Measurements from ENCODE around the gene TAOK1. TPM values are rescaled to one million over a fixed set of nuclear protein-coding genes. Genes with fewer than 3 reads are reported as not detected.

TAOK1 gene
- total RNA-seq, 4 donors from 2014 or later = 27.5 to 92.4 (median 43.6) TPM

- Histone ChIP-seq H3K36me3 (peaks cover 0 to 62% (median 29%) of the 10 kb centered on the region in 4 donors), H3K9me3 (no peaks in the 10 kb centered on the region), H3K27ac (no peak overlapping the region), H3K4me1 (no peaks in the 10 kb centered on the region), H3K4me3 (no peak overlapping the region), H3K27me3 (no peaks in the 10 kb centered on the region)
- in situ Hi-C loops (cut with MboI; ENCODE audit: low pct_ligation_motif_present in 1 of 4, low pct_unique_long_range_greater_than_20kb in 1 of 4, low sequenced_read_pairs in 3 of 4) = no loop called here
- WGBS, 2 donors (ENCODE audit: low coverage in 1 of 2) = 97 to 100% methylated on average over 1 of the region's 1 CpG
- TF ChIP-seq EP300 (IDR thresholded peaks at IDR 0.05; ENCODE audit: low read depth) = no peak
- TF ChIP-seq POLR2A (IDR thresholded peaks at IDR 0.05) = no peak
- TF ChIP-seq CTCF (IDR thresholded peaks at IDR 0.05) = no peak
- intact Hi-C loops (cut with DNase I; ENCODE audit: low total_unique reads) = no loop called here
- no peak for DNase-seq
Measured at GRCh38 chr17:29518359-29518758, 128.2 kb downstream of the TAOK1 start.

GRCh38 chr17:29524692-29525091 is 134.5 kb downstream of the TAOK1 start:
- Histone ChIP-seq H3K27me3 (no peaks in the 10 kb centered on the region), H3K27ac (no peak overlapping the region), H3K36me3 (peaks cover 0 to 49% (median 14%) of the 10 kb centered on the region in 4 donors), H3K4me1 (no peaks in the 10 kb centered on the region), H3K9me3 (no peaks in the 10 kb centered on the region), H3K4me3 (no peak overlapping the region)
- 94 to 96% methylated on average over 3 of the region's 3 CpGs for WGBS, 2 donors (ENCODE audit: low coverage in 1 of 2)
- in situ Hi-C loops (cut with MboI; ENCODE audit: low pct_ligation_motif_present in 1 of 4, low pct_unique_long_range_greater_than_20kb in 1 of 4, low sequenced_read_pairs in 3 of 4) (loop anchor here in 1 of 4 donors (25.0 kb wide), 1 partner anchor 162 kb away; no protein-coding TSS in a partner anchor), intact Hi-C loops (cut with DNase I; ENCODE audit: low total_unique reads) (no loop called here)
- no peak for TF ChIP-seq POLR2AphosphoS5 (IDR thresholded peaks at IDR 0.05)
- no peak for TF ChIP-seq POLR2A (IDR thresholded peaks at IDR 0.05)
- TF ChIP-seq CTCF (IDR thresholded peaks at IDR 0.05) = no peak
- no peak for TF ChIP-seq EP300 (IDR thresholded peaks at IDR 0.05; ENCODE audit: low read depth)
- DNase-seq = no peak

- peaks cover 0 to 50% (median 14%) of the 10 kb centered on the region in 4 donors for H3K36me3 ChIP-seq
- TF ChIP-seq EP300 (IDR thresholded peaks at IDR 0.05; ENCODE audit: low read depth) (no peak), CTCF (IDR thresholded peaks at IDR 0.05) (no peak), POLR2AphosphoS5 (IDR thresholded peaks at IDR 0.05) (no peak), POLR2A (IDR thresholded peaks at IDR 0.05) (no peak)
Measured at GRCh38 chr17:29526322-29526721, 136.2 kb downstream of the TAOK1 start.

DNA sequence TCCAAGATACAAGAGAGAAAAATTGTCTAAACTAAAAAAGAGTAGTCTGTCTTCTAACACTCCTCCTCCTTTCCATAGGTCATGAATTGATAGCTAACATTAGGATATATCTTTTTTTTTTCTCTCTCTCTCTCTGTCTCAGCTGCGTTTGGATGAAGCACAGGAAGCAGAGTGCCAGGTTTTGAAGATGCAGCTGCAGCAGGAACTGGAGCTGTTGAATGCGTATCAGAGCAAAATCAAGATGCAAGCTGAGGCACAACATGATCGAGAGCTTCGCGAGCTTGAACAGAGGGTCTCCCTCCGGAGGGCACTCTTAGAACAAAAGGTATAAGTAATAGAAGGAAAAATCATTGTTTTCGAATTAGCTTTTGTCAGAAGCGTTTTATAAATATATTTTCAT is 143.8 kb downstream of the TAOK1 start:
- in situ Hi-C loops (cut with MboI; ENCODE audit: low pct_ligation_motif_present in 1 of 4, low pct_unique_long_range_greater_than_20kb in 1 of 4, low sequenced_read_pairs in 3 of 4) (loop anchor here in 3 of 4 donors (10.0 to 25.0 kb wide), 3 partner anchors 159 to 172 kb away; no protein-coding TSS in a partner anchor), intact Hi-C loops (cut with DNase I; ENCODE audit: low total_unique reads) (no loop called here)
- 92 to 93% methylated on average over 8 of the region's 8 CpGs for WGBS, 2 donors (ENCODE audit: low coverage in 1 of 2)
- no peaks in the 10 kb centered on the region for H3K27me3 ChIP-seq
- no peaks in the 10 kb centered on the region for H3K9me3 ChIP-seq
- peaks cover 0 to 33% (median 14%) of the 10 kb centered on the region in 4 donors for H3K36me3 ChIP-seq
- TF ChIP-seq POLR2AphosphoS5 (IDR thresholded peaks at IDR 0.05) = no peak
- TF ChIP-seq POLR2A (IDR thresholded peaks at IDR 0.05) = no peak
- no peak for TF ChIP-seq CTCF (IDR thresholded peaks at IDR 0.05)
- TF ChIP-seq EP300 (IDR thresholded peaks at IDR 0.05; ENCODE audit: low read depth) = no peak
- no peak for DNase-seq
- H3K27ac ChIP-seq = no peak overlapping the region
- H3K4me1 ChIP-seq = no peaks in the 10 kb centered on the region
- no peak overlapping the region for H3K4me3 ChIP-seq

More at GRCh38 chr17:29526322-29526721, 136.2 kb downstream of the TAOK1 start:
- DNase-seq = no peak
- Histone ChIP-seq H3K27me3 (no peaks in the 10 kb centered on the region), H3K4me3 (no peak overlapping the region), H3K4me1 (no peaks in the 10 kb centered on the region), H3K27ac (no peak overlapping the region), H3K9me3 (no peaks in the 10 kb centered on the region)
- in situ Hi-C loops (cut with MboI; ENCODE audit: low pct_ligation_motif_present in 1 of 4, low pct_unique_long_range_greater_than_20kb in 1 of 4, low sequenced_read_pairs in 3 of 4) (loop anchor here in 1 of 4 donors (25.0 kb wide), 1 partner anchor 164 kb away; no protein-coding TSS in a partner anchor), intact Hi-C loops (cut with DNase I; ENCODE audit: low total_unique reads) (no loop called here)
- WGBS, 2 donors (ENCODE audit: low coverage in 1 of 2) = 89 to 92% methylated on average over 2 to 3 of the region's 3 CpGs
